HCT116 (cell line): ENCODE data around the gene SLC12A4. TPM values are rescaled to one million over a fixed set of nuclear protein-coding genes. Genes with fewer than 3 reads are reported as not detected.

Source experiments
- ATAC-seq: fragments of 200-7000 bp; cut with Tn5 transposase; 2 replicates; pipeline ENCODE4 v1.9.1; 2020; ENCODE audit warnings: mild to moderate bottlenecking, moderate library complexity
- BruUV-seq: library from RNA; stranded (reverse); fragments of 400-500 nt; replicated peaks from 2 replicates; lab custom pipeline; 2021; lab: Mats Ljungman, UMichigan
- CTCF ChIA-PET: fragments of 300-600 bp; sonication (Branson Sonifier 250); formaldehyde crosslinking; loops from one replicate; lab custom pipeline; 2021; ENCODE audit warnings: antibody characterized with exemption; lab: Charles Lee
- POLR2A ChIA-PET: fragments of 300-600, 350-600 bp; sonication (Branson Sonifier 250); formaldehyde crosslinking; loops from one replicate; lab custom pipeline; 2021; ENCODE audit warnings: antibody characterized with exemption; lab: Charles Lee
- RAD21 ChIA-PET, 2 experiments: fragments of 300-600 bp; sonication (Branson Sonifier 250); formaldehyde crosslinking; loops; one replicate each; lab custom pipeline; 2023; ENCODE audit warnings: low total read pairs in 2 of 2; ENCODE audit not compliant: uncharacterized antibody in 2 of 2, unreplicated experiment in 2 of 2, low non-redundant PET in 1 of 2; lab: Charles Lee
- DNase-seq: peaks from one replicate; pipeline ENCODE4 v3.0.0-alpha.2; 2010; ENCODE audit warnings: low read depth, low spot score
- H2AFZ ChIP-seq: fragments of 200-600 bp; shearing (Covaris generic), sonication (generic); 2 replicates; pipeline ENCODE4 v1.6.1; 2017; ENCODE audit warnings: low read depth, mixed run types, mixed read lengths, antibody characterized with exemption, low read length; ENCODE audit not compliant: poor library complexity, severe bottlenecking
- H3K27ac ChIP-seq: 2 replicates; pipeline ENCODE4 v1.5.1; 2012; ENCODE audit warnings: low read depth, low read length
- H3K27me3 ChIP-seq: fragments of 200-600 bp; sonication (generic); 2 replicates; pipeline ENCODE4 v1.6.1; 2016; ENCODE audit warnings: mixed run types, low read length, mixed read lengths; ENCODE audit not compliant: insufficient read depth
- H3K36me3 ChIP-seq, 2 experiments: fragments of 200-500 bp in 1 of 2; fragments of 200-600 bp in 1 of 2; sonication (Bioruptor generic) in 1 of 2; sonication (generic) in 1 of 2; 2 replicates each; pipeline versions ENCODE4 v1.5.1 to v1.6.1; 2014 to 2016; ENCODE audit warnings: low read length in 2 of 2, inconsistent platforms in 1 of 2, mixed read lengths in 1 of 2, mixed run types in 1 of 2; ENCODE audit not compliant: insufficient read depth in 2 of 2, control insufficient read depth in 1 of 2
- H3K4me1 ChIP-seq, 2 experiments: fragments of 200-600 bp in 1 of 2; sonication (generic) in 1 of 2; 2 replicates each; pipeline versions ENCODE4 v1.5.1 to v1.6.1; 2012 to 2017; ENCODE audit warnings: low read length in 2 of 2, inconsistent platforms in 1 of 2, mild to moderate bottlenecking in 1 of 2, mixed read lengths in 1 of 2, mixed run types in 1 of 2, moderate library complexity in 1 of 2; ENCODE audit not compliant: insufficient read depth in 2 of 2, control insufficient read depth in 1 of 2
- H3K4me2 ChIP-seq: fragments of 200-600 bp; sonication (generic); 2 replicates; pipeline ENCODE4 v1.6.1; 2017; ENCODE audit warnings: mixed run types, low read length, mixed read lengths
- H3K4me3 ChIP-seq, 2 experiments: fragments of 200-600 bp in 1 of 2; sonication (generic) in 1 of 2; replicated peaks in 1 of 2; 2 replicates each; pipeline ENCODE4 v1.5.1; 2011 to 2016; ENCODE audit warnings: low read length in 2 of 2, control low read depth in 1 of 2, low read depth in 1 of 2, mild to moderate bottlenecking in 1 of 2, mixed read lengths in 1 of 2, mixed run types in 1 of 2
- H3K79me2 ChIP-seq: fragments of 200-600 bp; sonication (generic); 2 replicates; pipeline ENCODE4 v1.6.1; 2017; ENCODE audit warnings: mild to moderate bottlenecking, mixed run types, low read length, moderate library complexity, mixed read lengths; ENCODE audit not compliant: insufficient read depth
- H3K9ac ChIP-seq: fragments of 200-600 bp; sonication (generic); 2 replicates; pipeline ENCODE4 v1.6.1; 2016; ENCODE audit warnings: low read length, mixed read lengths
- H3K9me2 ChIP-seq: fragments of 200-600 bp; sonication (generic), shearing (Covaris generic); 2 replicates; pipeline ENCODE4 v1.6.1; 2017; ENCODE audit warnings: mixed run types, mild to moderate bottlenecking, moderate library complexity; ENCODE audit not compliant: insufficient read depth
- H3K9me3 ChIP-seq, 2 experiments: fragments of 200-500 bp in 1 of 2; fragments of 200-600 bp in 1 of 2; sonication (Bioruptor generic) in 1 of 2; sonication (generic) in 1 of 2; 2 replicates each; pipeline ENCODE4 v1.6.1; 2014 to 2017; ENCODE audit warnings: low read length in 2 of 2, mixed read lengths in 2 of 2, inconsistent platforms in 1 of 2, low read depth in 1 of 2, mild to moderate bottlenecking in 1 of 2, mixed run types in 1 of 2, moderate library complexity in 1 of 2; ENCODE audit not compliant: control insufficient read depth in 1 of 2, insufficient read depth in 1 of 2
- H4K20me1 ChIP-seq: fragments of 200-600 bp; sonication (generic), shearing (Covaris generic); 2 replicates; pipeline ENCODE4 v1.6.1; 2017; ENCODE audit warnings: mixed run types, mild to moderate bottlenecking, moderate library complexity; ENCODE audit not compliant: insufficient read depth
- CBX3 ChIP-seq: IDR thresholded peaks from 2 replicates; pipeline ENCODE4 v1.6.1; 2012; ENCODE audit warnings: low read depth
- EZH2 ChIP-seq: fragments of 200-600 bp; sonication (generic); IDR thresholded peaks from 2 replicates; pipeline ENCODE4 v1.6.1; 2017; ENCODE audit warnings: antibody characterized with exemption, mixed run types
- EZH2phosphoT487 ChIP-seq: fragments of 200-600 bp; IDR thresholded peaks from 2 replicates; pipeline ENCODE4 v1.6.1; 2018; ENCODE audit warnings: antibody characterized with exemption, borderline replicate concordance
- POLR2A ChIP-seq: IDR thresholded peaks from 2 replicates; pipeline ENCODE4 v1.7.0; 2011; ENCODE audit warnings: borderline replicate concordance; ENCODE audit not compliant: insufficient read depth, insufficient read length; ENCODE audit errors: extremely low read depth
- RAD21 ChIP-seq: IDR thresholded peaks from 2 replicates; pipeline ENCODE4 v1.6.1; 2012; ENCODE audit warnings: low read depth, mild to moderate bottlenecking
- YY1 ChIP-seq: IDR thresholded peaks from 2 replicates; pipeline ENCODE4 v1.6.1; 2011; ENCODE audit warnings: low read length, low read depth, moderate library complexity, mild to moderate bottlenecking; ENCODE audit not compliant: insufficient replicate concordance; ENCODE audit errors: extremely low read depth
- intact Hi-C: fragments of 100-400 bp; cut with micrococcal nuclease; formaldehyde crosslinking; loops from 2 replicates; pipeline ENCODE4 v1.10.0; 2022
- total RNA-seq: library from RNA; stranded (reverse); gene quantifications from one replicate; pipeline ENCODE4 v1.2.1, GENCODE V29; 2021; ENCODE audit not compliant: unreplicated experiment
- TF ChIP-seq, protein P1 (sequence below), 3 experiments: fragments of 200-600 bp in 1 of 3; sonication (generic) in 1 of 3; IDR thresholded peaks in 2 of 3; conservative IDR thresholded peaks in 1 of 3; 2 replicates each; pipeline ENCODE4 v1.5.1; 2012 to 2017; ENCODE audit warnings: low read depth in 2 of 3, low read length in 2 of 3, antibody characterized with exemption in 1 of 3, borderline replicate concordance in 1 of 3, control low read depth in 1 of 3, mild to moderate bottlenecking in 1 of 3, mixed read lengths in 1 of 3, mixed run types in 1 of 3, moderate library complexity in 1 of 3; ENCODE audit not compliant: insufficient read depth in 1 of 3
- TF ChIP-seq, protein P2 (sequence below): IDR thresholded peaks from 2 replicates; pipeline ENCODE4 v1.6.1; 2011; ENCODE audit warnings: mild to moderate bottlenecking, low read length, moderate library complexity; ENCODE audit not compliant: insufficient replicate concordance; ENCODE audit errors: extremely low read depth

The SLC12A4 gene
- total RNA-seq, 1 experiment from 2014 or later = 46.0 TPM

DNA sequence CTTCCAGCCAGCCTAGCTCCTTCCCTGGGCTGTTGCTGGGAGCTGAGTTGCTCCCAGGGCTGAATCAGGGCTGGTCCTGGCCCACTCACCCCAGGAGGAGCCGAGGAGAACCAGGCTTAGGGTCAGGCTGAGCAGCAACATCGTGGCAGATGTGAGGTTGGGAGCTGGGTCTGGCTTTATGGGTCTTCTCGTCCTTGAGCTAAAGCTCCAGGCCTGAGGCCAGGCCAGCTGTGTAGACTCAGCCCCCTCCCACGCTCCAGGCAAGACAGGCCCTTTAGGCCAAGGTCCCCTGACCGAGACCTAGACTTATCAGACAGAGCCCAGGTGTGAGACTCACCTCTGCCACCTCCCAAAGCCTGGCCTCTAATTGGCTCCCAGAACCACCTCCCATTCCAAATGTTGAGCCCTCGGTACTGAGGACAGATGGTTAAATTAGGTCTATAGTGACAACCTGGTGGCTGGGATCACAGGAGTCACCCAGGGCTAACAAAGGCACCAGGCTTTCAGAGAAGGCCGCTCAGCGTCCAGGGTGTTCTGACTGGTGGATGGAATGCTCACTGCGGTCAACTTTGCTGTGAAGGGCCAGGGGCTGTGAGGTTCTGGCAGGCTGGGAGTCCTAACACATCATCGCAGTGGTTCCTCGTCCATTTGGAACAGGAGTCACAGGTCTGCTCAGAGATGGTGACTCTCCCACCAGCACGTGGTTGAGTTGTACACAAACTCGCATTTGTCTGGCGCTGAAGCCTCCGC lies 36.5 kb downstream of the SLC12A4 start, which contains the start of gene CTRL:
Gene CTRL (minus strand): TSS at position 151 of the 750 bp plus-strand sequence. CDS start 10 bp downstream, at position 141.
- CTCF ChIA-PET = no interaction called here
- Histone ChIP-seq H4K20me1 (no peaks in the 10 kb centered on the region), H3K9ac (no peak within 1 kb of the TSS), H3K27me3 (no peaks in the 10 kb centered on the region), H3K4me3 (no peak within 1 kb of the TSS), H2AFZ (no peak within 1 kb of the TSS), H3K27ac (no peak within 1 kb of the TSS), H3K79me2 (peaks cover 26% of the 10 kb centered on the region), H3K9me3 (no peaks in the 10 kb centered on the region), H3K4me2 (no peak within 1 kb of the TSS), H3K4me1 (peaks cover 0 to 19% of the 10 kb centered on the region in 2 experiments; a peak in 3 of 4 replicates), H3K9me2 (no peaks in the 10 kb centered on the region), H3K36me3 (peaks cover 0 to 8% of the 10 kb centered on the region in 2 experiments; a peak in 2 of 4 replicates)
- DNase-seq = no peak
- TF ChIP-seq, protein P1, sequence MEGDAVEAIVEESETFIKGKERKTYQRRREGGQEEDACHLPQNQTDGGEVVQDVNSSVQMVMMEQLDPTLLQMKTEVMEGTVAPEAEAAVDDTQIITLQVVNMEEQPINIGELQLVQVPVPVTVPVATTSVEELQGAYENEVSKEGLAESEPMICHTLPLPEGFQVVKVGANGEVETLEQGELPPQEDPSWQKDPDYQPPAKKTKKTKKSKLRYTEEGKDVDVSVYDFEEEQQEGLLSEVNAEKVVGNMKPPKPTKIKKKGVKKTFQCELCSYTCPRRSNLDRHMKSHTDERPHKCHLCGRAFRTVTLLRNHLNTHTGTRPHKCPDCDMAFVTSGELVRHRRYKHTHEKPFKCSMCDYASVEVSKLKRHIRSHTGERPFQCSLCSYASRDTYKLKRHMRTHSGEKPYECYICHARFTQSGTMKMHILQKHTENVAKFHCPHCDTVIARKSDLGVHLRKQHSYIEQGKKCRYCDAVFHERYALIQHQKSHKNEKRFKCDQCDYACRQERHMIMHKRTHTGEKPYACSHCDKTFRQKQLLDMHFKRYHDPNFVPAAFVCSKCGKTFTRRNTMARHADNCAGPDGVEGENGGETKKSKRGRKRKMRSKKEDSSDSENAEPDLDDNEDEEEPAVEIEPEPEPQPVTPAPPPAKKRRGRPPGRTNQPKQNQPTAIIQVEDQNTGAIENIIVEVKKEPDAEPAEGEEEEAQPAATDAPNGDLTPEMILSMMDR (IDR thresholded peaks at IDR 0.05 in 2 of 3, conservative IDR thresholded peaks at IDR 0.05 in 1 of 3; ENCODE audit: borderline replicate concordance in 1 of 3, insufficient read depth in 1 of 3, low read depth in 2 of 3, low read length in 2 of 3) = peak in 1 of 3 experiments; percentile 41; a peak in 2 of 6 replicates
- no peak for TF ChIP-seq EZH2
- ATAC-seq = no peak
- POLR2A ChIA-PET = no interaction called here
- RAD21 ChIA-PET = no interaction called here
- no TSS peak for BruUV-seq
- intact Hi-C loops = loop anchor here (10.0 kb wide), 1 partner anchor 407 kb away; the partner anchor contains the start of gene RIPOR1

DNA sequence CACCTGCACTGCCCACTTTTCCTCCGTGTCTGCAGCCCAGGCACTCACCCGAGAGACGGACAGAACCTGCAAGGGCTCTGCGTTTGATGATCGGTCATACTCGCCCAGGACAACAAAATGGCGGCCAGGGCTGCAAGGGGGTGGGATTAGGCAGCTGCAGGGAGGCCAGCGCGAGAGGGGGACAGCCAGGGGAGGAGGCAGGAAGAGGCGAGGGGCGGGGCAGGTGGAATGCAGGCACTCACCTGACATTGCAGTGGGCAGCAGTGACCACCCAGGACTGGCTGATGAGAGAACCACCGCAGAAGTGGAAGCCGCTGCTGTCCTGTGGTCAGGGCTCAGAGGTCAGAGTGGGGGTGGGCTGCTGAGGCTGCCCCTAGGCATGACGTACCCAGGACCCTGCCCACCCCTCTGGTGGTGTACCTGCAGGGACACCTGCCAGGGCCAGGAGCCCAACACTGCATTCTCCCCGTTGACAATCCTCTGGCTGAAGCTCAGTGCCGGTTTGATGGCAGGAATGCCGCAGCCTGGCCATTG lies 37.7 kb downstream of the SLC12A4 start:
- intact Hi-C loops = loop anchor here (10.0 kb wide), 1 partner anchor 406 kb away; the partner anchor contains the start of gene RIPOR1
- H3K27ac ChIP-seq = no peak overlapping the region
- no peak for DNase-seq
- ChIA-PET POLR2A (no interaction called here), CTCF (interaction anchor here (1.0 kb wide), 1 partner anchor 47 kb away, joined by 4 read pairs; no protein-coding TSS in a partner anchor), RAD21 (interaction anchor here in 1 of 2 experiments (0.6 kb wide), 1 partner anchor 410 kb away, joined by 9 read pairs; no protein-coding TSS in a partner anchor)
- peaks cover 0 to 8% of the 10 kb centered on the region in 2 experiments; a peak in 2 of 4 replicates for H3K36me3 ChIP-seq
- no TSS peak for BruUV-seq
- H3K27me3 ChIP-seq = no peaks in the 10 kb centered on the region
- no peaks in the 10 kb centered on the region for H4K20me1 ChIP-seq
- no peak overlapping the region for H3K4me3 ChIP-seq
- H3K79me2 ChIP-seq = peaks cover 19% of the 10 kb centered on the region
- no peak overlapping the region for H3K4me2 ChIP-seq
- H3K9me3 ChIP-seq = no peaks in the 10 kb centered on the region
- no peak overlapping the region for H2AFZ ChIP-seq
- no peak overlapping the region for H3K9ac ChIP-seq
- no peaks in the 10 kb centered on the region for H3K9me2 ChIP-seq
- ATAC-seq = no peak
- peaks cover 0 to 16% of the 10 kb centered on the region in 2 experiments; a peak in 3 of 4 replicates for H3K4me1 ChIP-seq
- no peak for TF ChIP-seq RAD21
- TF ChIP-seq YY1 = no peak
- TF ChIP-seq POLR2A = no peak
- TF ChIP-seq, protein P2, sequence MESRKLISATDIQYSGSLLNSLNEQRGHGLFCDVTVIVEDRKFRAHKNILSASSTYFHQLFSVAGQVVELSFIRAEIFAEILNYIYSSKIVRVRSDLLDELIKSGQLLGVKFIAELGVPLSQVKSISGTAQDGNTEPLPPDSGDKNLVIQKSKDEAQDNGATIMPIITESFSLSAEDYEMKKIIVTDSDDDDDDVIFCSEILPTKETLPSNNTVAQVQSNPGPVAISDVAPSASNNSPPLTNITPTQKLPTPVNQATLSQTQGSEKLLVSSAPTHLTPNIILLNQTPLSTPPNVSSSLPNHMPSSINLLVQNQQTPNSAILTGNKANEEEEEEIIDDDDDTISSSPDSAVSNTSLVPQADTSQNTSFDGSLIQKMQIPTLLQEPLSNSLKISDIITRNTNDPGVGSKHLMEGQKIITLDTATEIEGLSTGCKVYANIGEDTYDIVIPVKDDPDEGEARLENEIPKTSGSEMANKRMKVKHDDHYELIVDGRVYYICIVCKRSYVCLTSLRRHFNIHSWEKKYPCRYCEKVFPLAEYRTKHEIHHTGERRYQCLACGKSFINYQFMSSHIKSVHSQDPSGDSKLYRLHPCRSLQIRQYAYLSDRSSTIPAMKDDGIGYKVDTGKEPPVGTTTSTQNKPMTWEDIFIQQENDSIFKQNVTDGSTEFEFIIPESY = no peak
- no peak for TF ChIP-seq CBX3
- no peak for TF ChIP-seq EZH2phosphoT487
